ENCODE measurements around the gene ALX4. TPM values are rescaled to one million over a fixed set of nuclear protein-coding genes. Genes with fewer than 3 reads are reported as not detected.

Gene ALX4
- total RNA-seq, 1 donor from 2014 or later, result not detected

DNA sequence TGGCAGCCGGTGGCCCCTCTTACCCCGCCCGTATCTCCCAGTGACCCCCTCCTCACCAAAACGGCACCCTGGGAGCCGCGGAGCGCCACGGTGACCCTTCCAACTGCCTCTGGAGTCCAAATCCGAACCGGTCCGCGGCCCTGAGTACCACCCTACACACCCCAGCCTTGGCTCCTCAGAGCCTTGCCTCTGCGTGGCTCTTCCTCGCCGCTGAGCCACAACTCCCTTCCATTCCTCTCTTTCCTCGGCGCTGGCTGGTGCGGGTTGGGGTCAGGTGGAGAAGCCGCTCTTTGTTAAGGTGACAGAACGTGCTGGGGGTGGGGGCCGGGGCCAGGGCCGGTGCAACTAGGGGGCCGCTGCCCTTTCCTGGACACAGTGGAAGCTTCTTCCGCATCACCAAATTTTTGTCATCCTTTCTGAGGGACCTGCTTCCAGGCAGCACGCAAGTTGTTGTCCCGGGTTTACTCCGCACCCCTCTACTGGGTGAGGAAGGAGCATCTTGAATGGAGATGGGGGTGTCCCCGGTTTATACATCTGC is 6.5 kb downstream of the ALX4 start:
- DNase-seq (ENCODE audit: low spot score, unreplicated experiment), result no peak
- no peak overlapping the region for H3K4me3 Mint-ChIP-seq (ENCODE audit: low read depth)
- H3K9me3 Mint-ChIP-seq (ENCODE audit: low read depth), result no peaks in the 10 kb centered on the region
- H3K36me3 Mint-ChIP-seq (ENCODE audit: insufficient read depth), result no peaks in the 10 kb centered on the region
- TF ChIP-seq, protein P1, sequence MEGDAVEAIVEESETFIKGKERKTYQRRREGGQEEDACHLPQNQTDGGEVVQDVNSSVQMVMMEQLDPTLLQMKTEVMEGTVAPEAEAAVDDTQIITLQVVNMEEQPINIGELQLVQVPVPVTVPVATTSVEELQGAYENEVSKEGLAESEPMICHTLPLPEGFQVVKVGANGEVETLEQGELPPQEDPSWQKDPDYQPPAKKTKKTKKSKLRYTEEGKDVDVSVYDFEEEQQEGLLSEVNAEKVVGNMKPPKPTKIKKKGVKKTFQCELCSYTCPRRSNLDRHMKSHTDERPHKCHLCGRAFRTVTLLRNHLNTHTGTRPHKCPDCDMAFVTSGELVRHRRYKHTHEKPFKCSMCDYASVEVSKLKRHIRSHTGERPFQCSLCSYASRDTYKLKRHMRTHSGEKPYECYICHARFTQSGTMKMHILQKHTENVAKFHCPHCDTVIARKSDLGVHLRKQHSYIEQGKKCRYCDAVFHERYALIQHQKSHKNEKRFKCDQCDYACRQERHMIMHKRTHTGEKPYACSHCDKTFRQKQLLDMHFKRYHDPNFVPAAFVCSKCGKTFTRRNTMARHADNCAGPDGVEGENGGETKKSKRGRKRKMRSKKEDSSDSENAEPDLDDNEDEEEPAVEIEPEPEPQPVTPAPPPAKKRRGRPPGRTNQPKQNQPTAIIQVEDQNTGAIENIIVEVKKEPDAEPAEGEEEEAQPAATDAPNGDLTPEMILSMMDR (IDR thresholded peaks at IDR 0.05; ENCODE audit: unreplicated experiment), result no peak
- peaks cover 97% of the 10 kb centered on the region for H3K27me3 Mint-ChIP-seq
- H3K27ac Mint-ChIP-seq, result no peak overlapping the region
- peaks cover 6% of the 10 kb centered on the region for H3K4me1 Mint-ChIP-seq (ENCODE audit: low read depth)

DNA sequence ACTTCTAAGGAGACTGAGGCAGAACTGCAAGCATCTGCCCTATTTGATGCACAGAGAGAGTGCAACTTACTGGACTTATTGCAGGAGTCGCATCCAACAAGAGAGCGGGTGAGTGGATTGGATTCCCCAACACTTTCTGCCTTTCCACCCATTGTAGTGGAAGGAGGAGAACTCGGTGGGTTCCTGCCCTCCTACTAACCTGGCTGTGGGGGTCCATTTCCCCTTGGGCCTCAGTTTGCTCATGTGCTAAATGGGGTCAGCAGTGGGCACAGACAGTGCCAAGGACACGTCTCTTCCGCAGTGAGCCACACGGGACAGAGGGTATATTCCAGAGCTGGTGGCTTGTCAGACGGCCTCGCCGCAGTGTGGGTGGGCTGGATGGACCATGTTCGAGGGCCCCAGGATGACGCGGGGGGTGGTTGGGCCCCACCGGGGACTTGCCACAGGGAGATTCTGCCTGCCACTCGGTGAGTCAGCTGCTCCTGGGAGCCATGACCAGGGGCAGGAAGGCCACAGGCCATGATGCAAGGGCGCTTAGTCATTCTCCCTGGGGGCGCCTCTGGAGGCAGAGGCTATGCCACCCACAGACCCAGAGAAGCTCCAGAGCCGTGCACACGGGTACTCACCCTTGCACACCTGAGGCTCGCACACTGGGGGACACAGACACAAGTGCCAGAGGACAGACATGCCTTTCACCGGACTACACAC is 8.2 kb downstream of the ALX4 start:
- H3K27me3 Mint-ChIP-seq, result peaks cover 92% of the 10 kb centered on the region
- DNase-seq (ENCODE audit: low spot score, unreplicated experiment), result no peak

DNA sequence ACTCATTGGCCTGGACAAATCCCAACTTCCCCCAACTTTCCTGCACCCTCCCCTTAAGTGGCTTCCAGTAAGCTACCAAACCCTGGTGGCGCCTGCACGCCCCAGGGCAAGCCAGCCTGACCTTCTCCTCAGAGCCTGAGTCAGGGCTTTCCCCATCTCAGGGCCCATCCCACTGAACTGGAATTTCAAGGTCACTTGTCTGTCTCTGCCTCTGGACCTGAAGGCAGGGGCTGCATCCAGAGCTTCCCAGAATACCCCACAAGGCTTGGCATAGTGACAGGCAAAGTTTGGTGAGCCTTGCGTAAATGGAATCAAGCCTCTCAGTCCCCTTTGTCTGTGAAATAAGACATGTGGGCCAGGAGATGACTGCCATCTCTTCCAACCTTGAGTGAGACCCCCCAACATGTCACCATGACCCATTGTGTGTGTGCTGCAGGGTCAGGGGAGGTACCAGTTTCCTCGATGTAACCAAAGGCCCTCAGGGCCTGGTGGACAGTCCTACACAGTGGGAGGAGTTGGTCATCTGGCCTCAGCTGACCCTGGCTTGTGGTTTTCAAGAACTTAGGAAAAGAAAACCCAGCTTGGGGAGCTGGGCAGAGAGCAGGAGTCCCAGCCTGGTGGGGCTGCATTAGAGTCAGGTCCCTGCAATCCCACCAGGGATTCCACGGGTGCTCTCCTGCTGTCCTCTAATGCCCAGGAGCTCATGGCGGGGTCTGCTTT is 8.9 kb downstream of the ALX4 start:
- H3K27ac Mint-ChIP-seq, result no peak overlapping the region
- DNase-seq (ENCODE audit: low spot score, unreplicated experiment), result no peak
- H3K4me1 Mint-ChIP-seq (ENCODE audit: low read depth), result peaks cover 6% of the 10 kb centered on the region
- H3K9me3 Mint-ChIP-seq (ENCODE audit: low read depth), result no peaks in the 10 kb centered on the region
- TF ChIP-seq, protein P1 (IDR thresholded peaks at IDR 0.05; ENCODE audit: unreplicated experiment), result no peak
- H3K4me3 Mint-ChIP-seq (ENCODE audit: low read depth), result no peak overlapping the region
- H3K27me3 Mint-ChIP-seq, result peaks cover 91% of the 10 kb centered on the region
- no peaks in the 10 kb centered on the region for H3K36me3 Mint-ChIP-seq (ENCODE audit: insufficient read depth)

More for the DNA sequence above, 8.2 kb downstream of the ALX4 start:
- no peaks in the 10 kb centered on the region for H3K36me3 Mint-ChIP-seq (ENCODE audit: insufficient read depth)
- TF ChIP-seq, protein P1 (IDR thresholded peaks at IDR 0.05; ENCODE audit: unreplicated experiment), result no peak
- peaks cover 6% of the 10 kb centered on the region for H3K4me1 Mint-ChIP-seq (ENCODE audit: low read depth)
- H3K9me3 Mint-ChIP-seq (ENCODE audit: low read depth), result no peaks in the 10 kb centered on the region
- H3K27ac Mint-ChIP-seq, result no peak overlapping the region
- H3K4me3 Mint-ChIP-seq (ENCODE audit: low read depth), result no peak overlapping the region

DNA sequence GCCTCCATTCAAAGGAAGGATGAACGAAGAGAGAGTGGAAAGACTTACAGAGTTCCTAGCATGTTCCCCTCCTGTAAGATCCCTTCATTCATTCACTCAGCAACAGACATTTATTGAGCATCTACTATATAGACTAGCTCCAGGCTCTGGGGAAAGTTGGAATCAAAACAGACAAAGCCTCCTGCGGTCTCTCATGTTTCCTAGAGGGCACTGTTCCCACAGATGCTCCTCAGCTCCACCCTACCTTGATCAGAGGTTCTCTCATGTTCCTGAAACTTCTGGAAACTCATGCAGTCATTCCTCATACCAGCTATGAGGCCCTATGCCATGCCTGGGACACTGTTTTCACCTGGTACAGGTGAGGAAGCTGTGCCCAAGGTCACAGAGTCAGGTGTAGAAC is 11.1 kb downstream of the ALX4 start:
- no peak for DNase-seq (ENCODE audit: low spot score, unreplicated experiment)

DNA sequence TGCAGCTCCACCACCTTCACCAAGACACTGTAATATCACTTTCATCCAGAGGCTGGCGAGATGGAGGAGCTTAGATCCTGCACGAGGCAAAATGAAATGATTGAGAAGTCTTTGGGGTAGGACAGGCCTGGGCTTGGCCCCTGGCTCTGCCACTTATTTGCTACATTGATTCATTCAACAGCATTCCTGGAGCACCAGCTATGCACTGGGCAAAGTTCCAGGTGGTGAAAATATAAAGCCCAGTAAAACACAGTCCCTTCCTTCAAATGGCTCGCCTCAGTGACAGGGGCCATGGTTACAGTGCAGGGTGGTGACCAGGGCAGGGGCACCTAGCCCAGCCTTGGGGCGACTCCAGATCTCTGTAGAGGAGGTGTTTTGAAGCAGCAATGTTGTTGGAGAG is 19.7 kb downstream of the ALX4 start:
- Mint-ChIP-seq H3K27ac (no peak overlapping the region), H3K4me1 (ENCODE audit: low read depth) (no peaks in the 10 kb centered on the region), H3K36me3 (ENCODE audit: insufficient read depth) (no peaks in the 10 kb centered on the region), H3K9me3 (ENCODE audit: low read depth) (no peaks in the 10 kb centered on the region), H3K4me3 (ENCODE audit: low read depth) (no peak overlapping the region), H3K27me3 (peaks cover 18% of the 10 kb centered on the region)
- TF ChIP-seq, protein P1 (IDR thresholded peaks at IDR 0.05; ENCODE audit: unreplicated experiment), result no peak
- no peak for DNase-seq (ENCODE audit: low spot score, unreplicated experiment)

More for the DNA sequence above, 11.1 kb downstream of the ALX4 start:
- no peaks in the 10 kb centered on the region for H3K4me1 Mint-ChIP-seq (ENCODE audit: low read depth)
- TF ChIP-seq, protein P1 (IDR thresholded peaks at IDR 0.05; ENCODE audit: unreplicated experiment), result no peak
- H3K4me3 Mint-ChIP-seq (ENCODE audit: low read depth), result no peak overlapping the region
- H3K36me3 Mint-ChIP-seq (ENCODE audit: insufficient read depth), result no peaks in the 10 kb centered on the region
- H3K27ac Mint-ChIP-seq, result no peak overlapping the region
- peaks cover 75% of the 10 kb centered on the region for H3K27me3 Mint-ChIP-seq
- no peaks in the 10 kb centered on the region for H3K9me3 Mint-ChIP-seq (ENCODE audit: low read depth)
